Hepatocyte (in vitro differentiated cells): Measurements from ENCODE around the gene BCAS1.

ENCODE experiments used
- EZH2 ChIP-seq: fragments of 200-600 bp; sonication (generic); IDR thresholded peaks from 2 replicates; pipeline ENCODE4 v1.6.1; 2016; ENCODE audit warnings: antibody characterized with exemption, mild to moderate bottlenecking, borderline replicate concordance
- EZH2phosphoT487 ChIP-seq: fragments of 200-600 bp; sonication (generic); IDR thresholded peaks from one replicate; pipeline ENCODE4 v1.6.1; 2018; ENCODE audit warnings: antibody characterized with exemption, mild to moderate bottlenecking, low read depth, moderate library complexity; ENCODE audit not compliant: unreplicated experiment, severe bottlenecking
- TF ChIP-seq, protein P1 (sequence below): fragments of 200-600 bp; sonication (generic); IDR thresholded peaks from 2 replicates; pipeline ENCODE4 v1.5.1; 2016; ENCODE audit warnings: antibody characterized with exemption, mild to moderate bottlenecking; ENCODE audit not compliant: poor library complexity

GRCh38 chr20:53918020-53918311 lies 152.4 kb downstream of the BCAS1 start:
- TF ChIP-seq, protein P1, sequence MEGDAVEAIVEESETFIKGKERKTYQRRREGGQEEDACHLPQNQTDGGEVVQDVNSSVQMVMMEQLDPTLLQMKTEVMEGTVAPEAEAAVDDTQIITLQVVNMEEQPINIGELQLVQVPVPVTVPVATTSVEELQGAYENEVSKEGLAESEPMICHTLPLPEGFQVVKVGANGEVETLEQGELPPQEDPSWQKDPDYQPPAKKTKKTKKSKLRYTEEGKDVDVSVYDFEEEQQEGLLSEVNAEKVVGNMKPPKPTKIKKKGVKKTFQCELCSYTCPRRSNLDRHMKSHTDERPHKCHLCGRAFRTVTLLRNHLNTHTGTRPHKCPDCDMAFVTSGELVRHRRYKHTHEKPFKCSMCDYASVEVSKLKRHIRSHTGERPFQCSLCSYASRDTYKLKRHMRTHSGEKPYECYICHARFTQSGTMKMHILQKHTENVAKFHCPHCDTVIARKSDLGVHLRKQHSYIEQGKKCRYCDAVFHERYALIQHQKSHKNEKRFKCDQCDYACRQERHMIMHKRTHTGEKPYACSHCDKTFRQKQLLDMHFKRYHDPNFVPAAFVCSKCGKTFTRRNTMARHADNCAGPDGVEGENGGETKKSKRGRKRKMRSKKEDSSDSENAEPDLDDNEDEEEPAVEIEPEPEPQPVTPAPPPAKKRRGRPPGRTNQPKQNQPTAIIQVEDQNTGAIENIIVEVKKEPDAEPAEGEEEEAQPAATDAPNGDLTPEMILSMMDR, result no peak
- TF ChIP-seq EZH2 (no peak), EZH2phosphoT487 (no peak)
